Gastroesophageal sphincter (tissue), 3 donors: ENCODE results near the gene SNX18.

Source experiments
- CTCF ChIP-seq, 4 experiments: fragments of 200-600 bp in 2 of 4; fragments of 450-650 bp in 2 of 4; sonication (generic) in 1 of 4; IDR thresholded peaks; one replicate each; pipeline ENCODE4 v1.5.1; 2017 to 2019; ENCODE audit warnings: antibody characterized with exemption in 4 of 4, mild to moderate bottlenecking in 2 of 4, moderate library complexity in 2 of 4
- POLR2A ChIP-seq, 2 donors: fragments of 450-650 bp; IDR thresholded peaks; one replicate each; pipeline ENCODE4 v1.6.1; 2017; ENCODE audit warnings: antibody characterized with exemption in 2 of 2, mild to moderate bottlenecking in 2 of 2, moderate library complexity in 1 of 2

GRCh38 chr5:54523534-54523933, 6.0 kb downstream of the SNX18 start:
- TF ChIP-seq CTCF (IDR thresholded peaks at IDR 0.05): no peak
- no peak for TF ChIP-seq POLR2A (IDR thresholded peaks at IDR 0.05)
